ENCODE measurements around the gene CHTF8.
"Not testable (repeated sequence)": the region's sequence is repeated elsewhere in the genome, so short reads cannot be mapped to it uniquely, and the experiment has no call there.

CHTF8 gene

GRCh38 chr16:69138608-69139007 lies 6.2 kb upstream of the CHTF8 start:
- DNase-seq (ENCODE audit: low read depth) = no peak

GRCh38 chr16:69133373-69133954 lies 1.1 kb upstream of the CHTF8 start:
- DNase-seq (ENCODE audit: low read depth) = no peak

- DNase-seq (ENCODE audit: low read depth) = peak; percentile 91
Observed at GRCh38 chr16:69131839-69132423, 457 bp downstream of the CHTF8 start.

GRCh38 chr16:69131167-69131838 lies 1.1 kb downstream of the CHTF8 start:
- DNase-seq (ENCODE audit: low read depth) = peak; percentile 39

GRCh38 chr16:69130461-69130860 lies 1.9 kb downstream of the CHTF8 start:
- DNase-seq (ENCODE audit: low read depth) = no peak

GRCh38 chr16:69127966-69128510 lies 4.3 kb downstream of the CHTF8 start:
- DNase-seq (ENCODE audit: low read depth) = no peak

- not testable (repeated sequence) for DNase-seq (ENCODE audit: low read depth)
Observed at GRCh38 chr16:69126801-69127200, 5.6 kb downstream of the CHTF8 start.

- no peak for DNase-seq (ENCODE audit: low read depth)
Observed at GRCh38 chr16:69126221-69126620, 6.2 kb downstream of the CHTF8 start.

GRCh38 chr16:69124961-69125360 lies 7.4 kb downstream of the CHTF8 start:
- not testable (repeated sequence) for DNase-seq (ENCODE audit: low read depth)

- DNase-seq (ENCODE audit: low read depth) = not testable (repeated sequence)
Observed at GRCh38 chr16:69124406-69124805, 8.0 kb downstream of the CHTF8 start.

- DNase-seq (ENCODE audit: low read depth) = peak; percentile 87
Observed at GRCh38 chr16:69123910-69124309, 8.5 kb downstream of the CHTF8 start.

GRCh38 chr16:69120096-69120664 lies 12.2 kb downstream of the CHTF8 start:
- no peak for DNase-seq (ENCODE audit: low read depth)

GRCh38 chr16:69119536-69119935 lies 12.9 kb downstream of the CHTF8 start:
- no peak for DNase-seq (ENCODE audit: low read depth)

- DNase-seq (ENCODE audit: low read depth) = no peak
Observed at GRCh38 chr16:69118994-69119393, 13.4 kb downstream of the CHTF8 start.

GRCh38 chr16:69118468-69118867 lies 13.9 kb downstream of the CHTF8 start:
- no peak for DNase-seq (ENCODE audit: low read depth)

GRCh38 chr16:69116906-69117305 lies 15.5 kb downstream of the CHTF8 start:
- no peak for DNase-seq (ENCODE audit: low read depth)

GRCh38 chr16:69116256-69116875 lies 16.0 kb downstream of the CHTF8 start:
- no peak for DNase-seq (ENCODE audit: low read depth)

GRCh38 chr16:69115837-69116236 lies 16.6 kb downstream of the CHTF8 start:
- DNase-seq (ENCODE audit: low read depth) = no peak

- DNase-seq (ENCODE audit: low read depth) = no peak
Observed at GRCh38 chr16:69115361-69115760, 17.0 kb downstream of the CHTF8 start.

- no peak for DNase-seq (ENCODE audit: low read depth)
Observed at GRCh38 chr16:69114976-69115355, 17.4 kb downstream of the CHTF8 start.

- no peak for DNase-seq (ENCODE audit: low read depth)
Observed at GRCh38 chr16:69114346-69114975, 17.9 kb downstream of the CHTF8 start.

GRCh38 chr16:69113216-69113615 lies 19.2 kb downstream of the CHTF8 start:
- peak; percentile 29 for DNase-seq (ENCODE audit: low read depth)
